ENCODE results near the gene FAM237A.
A peak's percentile ranks its signal among the peaks of the same experiment; 100 is the strongest.

FAM237A gene

GRCh38 chr2:206683546-206683945 lies 41.3 kb downstream of the FAM237A start:
- FAIRE-seq (no peak), DNase-seq (ENCODE audit: extremely low spot score, insufficient read length, low read depth) (no peak)

DNA sequence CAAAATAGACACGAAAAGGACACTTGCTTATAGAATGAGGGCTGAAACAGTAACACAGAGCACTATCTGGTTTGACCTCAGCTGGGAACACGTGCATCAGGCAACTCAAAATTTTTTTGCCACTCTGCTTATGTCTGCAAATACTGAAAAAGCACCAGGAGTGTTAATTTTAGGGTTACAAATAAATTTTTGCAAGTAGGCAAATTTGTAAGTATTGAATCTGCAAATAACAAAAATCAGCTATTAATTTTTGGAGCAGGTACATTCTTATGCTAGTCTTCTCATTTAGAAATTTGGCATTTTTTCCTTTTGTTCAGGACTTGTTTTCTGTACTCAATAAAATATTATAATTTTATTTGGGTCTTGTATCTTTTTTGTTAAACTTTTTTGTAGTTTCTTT lies 46.2 kb downstream of the FAM237A start:
- DNase-seq (ENCODE audit: extremely low spot score, insufficient read length, low read depth) (no peak), FAIRE-seq (no peak)

- DNase-seq (ENCODE audit: extremely low spot score, insufficient read length, low read depth) (no peak), FAIRE-seq (no peak)
These were observed 46.7 kb downstream of the FAM237A start for GRCh38 chr2:206688990-206689389.

- DNase-seq (ENCODE audit: extremely low spot score, insufficient read length, low read depth) (no peak), FAIRE-seq (no peak)
These were observed 50.7 kb downstream of the FAM237A start for GRCh38 chr2:206692971-206693370.

DNA sequence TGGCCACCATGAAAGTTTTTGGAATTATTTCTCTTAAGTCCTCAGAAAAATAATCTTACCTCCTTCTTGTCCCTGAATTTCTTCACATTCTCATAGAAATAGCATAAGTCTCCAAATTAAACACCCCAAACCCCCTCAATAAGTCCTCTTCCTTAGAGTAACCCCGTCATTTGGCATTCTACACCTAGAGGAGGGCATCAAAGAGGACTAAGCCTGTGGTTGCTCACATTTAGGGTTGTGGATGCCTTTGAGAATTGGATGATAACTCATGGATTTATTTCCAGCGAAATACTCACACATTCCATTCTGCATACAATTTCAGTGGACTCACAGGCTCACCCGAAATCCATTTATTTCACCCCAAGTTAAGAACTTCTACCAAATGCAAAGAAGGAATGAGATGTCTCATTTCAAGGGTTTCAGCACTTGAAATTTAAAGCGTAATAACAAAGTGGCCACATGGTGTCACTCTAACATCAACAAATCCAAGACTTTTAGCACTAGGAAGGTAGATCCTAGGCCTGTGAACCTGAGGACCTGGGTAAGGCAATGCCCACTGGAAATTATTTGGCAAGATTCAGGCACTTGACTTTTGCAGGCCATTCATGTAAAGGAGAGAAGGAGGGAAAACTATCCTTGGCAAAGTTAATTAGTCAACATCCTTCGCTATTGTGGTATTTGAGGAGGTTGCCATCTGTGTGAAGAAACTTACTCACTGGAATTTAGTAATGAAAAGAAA lies 51.3 kb downstream of the FAM237A start:
- DNase-seq (ENCODE audit: extremely low spot score, insufficient read length, low read depth) (peak; percentile 22), FAIRE-seq (peak; percentile 89)

GRCh38 chr2:206696910-206697309 lies 54.6 kb downstream of the FAM237A start:
- no peak for DNase-seq (ENCODE audit: extremely low spot score, insufficient read length, low read depth)
- FAIRE-seq = no peak

DNA sequence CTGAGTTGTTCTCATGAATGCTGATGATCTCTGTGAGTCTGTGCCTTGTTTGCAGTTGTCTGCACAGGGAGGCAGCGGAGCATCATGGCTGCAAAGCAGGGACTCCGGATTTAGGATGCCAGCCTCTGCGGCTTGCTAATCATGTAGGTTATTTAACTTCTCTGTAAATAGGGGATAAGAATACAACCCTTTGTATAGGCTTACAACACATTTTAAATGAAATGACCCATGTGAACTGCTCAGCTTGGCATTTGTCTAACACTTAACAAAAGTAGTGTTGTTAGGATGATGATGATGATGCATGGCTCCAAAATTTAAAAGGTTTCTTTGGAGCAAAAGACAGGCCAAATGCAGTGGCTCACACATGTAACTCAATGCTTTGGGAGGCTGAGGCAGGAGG lies 56.5 kb downstream of the FAM237A start:
- FAIRE-seq = no peak
- DNase-seq (ENCODE audit: extremely low spot score, insufficient read length, low read depth) = no peak
